ENCODE measurements around the gene CYGB.
"Not testable (repeated sequence)": the region's sequence is repeated elsewhere in the genome, so short reads cannot be mapped to it uniquely, and the experiment has no call there.

Gene CYGB

GRCh38 chr17:76508472-76509063 is 28.9 kb downstream of the CYGB start:
- not testable (repeated sequence) for DNase-seq
- intact Hi-C loops (cut with DNase I): loop anchor here (5.0 kb wide), 1 partner anchor 101 kb away; no protein-coding TSS in a partner anchor

- intact Hi-C loops (cut with DNase I): loop anchor here (1.0 to 5.0 kb wide), 3 partner anchors 40 to 204 kb away; no protein-coding TSS in a partner anchor
- peak; percentile 76 to 98 (median 92) for DNase-seq
Observed at GRCh38 chr17:76506408-76507345, 30.8 kb downstream of the CYGB start.

GRCh38 chr17:76504117-76504516 is 33.4 kb downstream of the CYGB start:
- DNase-seq: no peak
- intact Hi-C loops (cut with DNase I): no loop called here

- intact Hi-C loops (cut with DNase I): no loop called here
- no peak for DNase-seq
Observed at GRCh38 chr17:76502341-76503211, 34.9 kb downstream of the CYGB start.

GRCh38 chr17:76501827-76502307 is 35.6 kb downstream of the CYGB start:
- intact Hi-C loops (cut with DNase I): no loop called here
- no peak for DNase-seq

GRCh38 chr17:76501018-76501826 is 36.3 kb downstream of the CYGB start, which contains the start of gene RHBDF2:
TSS of gene RHBDF2 (minus strand) at chr17:76501423. CDS start at chr17:76481524, 19,899 bp downstream.
- peak; percentile 51 to 97 (median 74) for DNase-seq
- intact Hi-C loops (cut with DNase I): no loop called here

- intact Hi-C loops (cut with DNase I): no loop called here
- DNase-seq: no peak
Observed at GRCh38 chr17:76500747-76501017, 36.8 kb downstream of the CYGB start.

- no peak for DNase-seq
- intact Hi-C loops (cut with DNase I): no loop called here
Observed at GRCh38 chr17:76500074-76500746, 37.3 kb downstream of the CYGB start.

- intact Hi-C loops (cut with DNase I): no loop called here
- no peak for DNase-seq
Observed at GRCh38 chr17:76499267-76499667, 38.2 kb downstream of the CYGB start.

- no peak for DNase-seq
- intact Hi-C loops (cut with DNase I): no loop called here
Observed at GRCh38 chr17:76498876-76499251, 38.6 kb downstream of the CYGB start.

GRCh38 chr17:76497979-76498875 is 39.3 kb downstream of the CYGB start:
- peak in 9 of 10 donors; percentile 31 to 93 (median 54) for DNase-seq
- intact Hi-C loops (cut with DNase I): no loop called here

- intact Hi-C loops (cut with DNase I): no loop called here
- no peak for DNase-seq
Observed at GRCh38 chr17:76497699-76497978, 39.9 kb downstream of the CYGB start.

- intact Hi-C loops (cut with DNase I): no loop called here
- DNase-seq: no peak
Observed at GRCh38 chr17:76496464-76496863, 41.0 kb downstream of the CYGB start.

GRCh38 chr17:76495663-76496400 is 41.7 kb downstream of the CYGB start:
- intact Hi-C loops (cut with DNase I): no loop called here

GRCh38 chr17:76493505-76494167 is 43.9 kb downstream of the CYGB start:
- intact Hi-C loops (cut with DNase I): no loop called here
- no peak for DNase-seq

More at GRCh38 chr17:76495663-76496400, 41.7 kb downstream of the CYGB start:
- peak in 1 of 10 donors; percentile 31 for DNase-seq

- DNase-seq: peak in 2 of 10 donors; percentile 60 to 90
- intact Hi-C loops (cut with DNase I): no loop called here
Observed at GRCh38 chr17:76492989-76493501, 44.5 kb downstream of the CYGB start.
